WTC11 (cell line): Measurements from ENCODE around the gene TCAIM.

Experiments
- ATF3 ChIP-seq: sonication (generic); formaldehyde crosslinking; conservative IDR thresholded peaks from 2 replicates; pipeline ENCODE4 v1.8.1; 2022; ENCODE audit warnings: mild to moderate bottlenecking, missing genetic modification reagents
- CTCF ChIP-seq: fragments of 200-600 bp; IDR thresholded peaks from 2 replicates; pipeline ENCODE4 v1.8.0; 2022; ENCODE audit warnings: antibody characterized with exemption
- E2F4 ChIP-seq: sonication (generic); formaldehyde crosslinking; IDR thresholded peaks from 2 replicates; pipeline ENCODE4 v1.8.1; 2022; ENCODE audit warnings: low read depth, mild to moderate bottlenecking, moderate library complexity, missing genetic modification reagents, borderline replicate concordance
- EMX1 ChIP-seq: fragments of 250-450 bp; sonication (Bioruptor Pico); IDR thresholded peaks from 2 replicates; pipeline ENCODE4 v1.8.0; 2021; ENCODE audit warnings: mild to moderate bottlenecking
- ERG ChIP-seq: fragments of 250-450 bp; sonication (Bioruptor Pico); IDR thresholded peaks from 2 replicates; pipeline ENCODE4 v1.8.0; 2021; ENCODE audit warnings: mild to moderate bottlenecking
- HMGXB4 ChIP-seq: sonication (generic); formaldehyde crosslinking; IDR thresholded peaks from 2 replicates; pipeline ENCODE4 v1.8.1; 2023; ENCODE audit warnings: mild to moderate bottlenecking, moderate library complexity, missing genetic modification reagents
- IRF1 ChIP-seq: sonication (generic); formaldehyde crosslinking; IDR thresholded peaks from 2 replicates; pipeline ENCODE4 v1.8.0; 2023; ENCODE audit warnings: missing genetic modification reagents
- JUN ChIP-seq: sonication (generic); formaldehyde crosslinking; IDR thresholded peaks from 2 replicates; pipeline ENCODE4 v1.8.0; 2023; ENCODE audit warnings: mild to moderate bottlenecking, missing genetic modification reagents
- MAX ChIP-seq: sonication (generic); formaldehyde crosslinking; IDR thresholded peaks from 2 replicates; pipeline ENCODE4 v1.8.0; 2022; ENCODE audit warnings: mild to moderate bottlenecking, missing genetic modification reagents
- NFYB ChIP-seq: sonication (generic); formaldehyde crosslinking; conservative IDR thresholded peaks from 2 replicates; pipeline ENCODE4 v1.8.0; 2022; ENCODE audit warnings: low read depth, missing genetic modification reagents
- NR1H2 ChIP-seq: sonication (generic); formaldehyde crosslinking; IDR thresholded peaks from 2 replicates; pipeline ENCODE4 v1.9.0; 2021; ENCODE audit warnings: mild to moderate bottlenecking, moderate library complexity, missing genetic modification reagents
- NR3C1 ChIP-seq: sonication (generic); formaldehyde crosslinking; conservative IDR thresholded peaks from 2 replicates; pipeline ENCODE4 v1.8.1; 2023; ENCODE audit warnings: low read depth, mild to moderate bottlenecking, missing genetic modification reagents
- RELA ChIP-seq: sonication (generic); formaldehyde crosslinking; IDR thresholded peaks from 2 replicates; pipeline ENCODE4 v1.8.1; 2022; ENCODE audit warnings: missing genetic modification reagents, mild to moderate bottlenecking, borderline replicate concordance

- no peak for TF ChIP-seq MAX
- no peak for TF ChIP-seq CTCF
- TF ChIP-seq RELA (CRISPR knock-in tag), result no peak
- TF ChIP-seq HMGXB4, result no peak
- TF ChIP-seq NFYB (CRISPR knock-in tag), result no peak
- TF ChIP-seq IRF1, result no peak
- no peak for TF ChIP-seq NR3C1 (CRISPR knock-in tag)
- no peak for TF ChIP-seq NR1H2 (CRISPR knock-in tag)
- TF ChIP-seq JUN (CRISPR knock-in tag), result no peak
- no peak for TF ChIP-seq E2F4 (CRISPR knock-in tag)
- no peak for TF ChIP-seq EMX1 (CRISPR knock-in tag)
- no peak for TF ChIP-seq ATF3 (CRISPR knock-in tag)
- TF ChIP-seq ERG, result no peak
Observed at GRCh38 chr3:44337248-44337785, 1.2 kb upstream of the TCAIM start.
